AG04450 (cell line): ENCODE results near the gene LRIT3. TPM values are rescaled to one million over a fixed set of nuclear protein-coding genes. Genes with fewer than 3 reads are reported as not detected.

ENCODE experiments used
- CTCF ChIA-PET: fragments of 300-600, 350-600 bp; formaldehyde crosslinking; extraction: SDS; loops from one replicate; lab custom pipeline; 2022; ENCODE audit warnings: antibody characterized with exemption, inconsistent platforms; lab: Charles Lee
- POLR2A ChIA-PET: fragments of 350-600 bp; formaldehyde crosslinking; extraction: SDS; loops from one replicate; lab custom pipeline; 2021; ENCODE audit warnings: antibody characterized with exemption, inconsistent platforms; lab: Yijun Ruan, JAX
- DNase-seq: peaks from one replicate; pipeline ENCODE4 v3.0.0-alpha.2; 2011; ENCODE audit warnings: low read depth, low spot score
- H3K27ac ChIP-seq: one replicate; pipeline ENCODE4 v1.5.1; 2012; ENCODE audit warnings: low read depth, low read length, control low read depth
- H3K27me3 ChIP-seq: one replicate; pipeline ENCODE4 v1.6.0; 2012; ENCODE audit warnings: low read length; ENCODE audit not compliant: control insufficient read depth, insufficient read depth
- H3K4me3 ChIP-seq: 2 replicates; pipeline ENCODE4 v1.5.1; 2011; ENCODE audit warnings: mild to moderate bottlenecking, low read depth, low read length, control low read depth
- H3K9me3 ChIP-seq: 2 replicates; pipeline ENCODE4 v1.5.1; 2012; ENCODE audit warnings: low read length; ENCODE audit not compliant: control insufficient read depth, insufficient read depth
- CTCF ChIP-seq: IDR thresholded peaks from 2 replicates; pipeline ENCODE4 v1.5.1; 2011; ENCODE audit warnings: low read depth, low read length, control low read depth, inconsistent platforms
- polyA plus RNA-seq: library from polyadenylated mRNA; depleted of rRNA; stranded (reverse); fragments of >200 nt; gene quantifications from 2 replicates; pipeline ENCODE4 v1.2.3, GENCODE V29; 2011

The LRIT3 gene
- polyA plus RNA-seq, 1 experiment = not detected

GRCh38 chr4:109861271-109861670 is 13.4 kb downstream of the LRIT3 start:
- ChIA-PET POLR2A (no interaction called here), CTCF (no interaction called here)
- H3K4me3 ChIP-seq = no peak overlapping the region
- no peak for DNase-seq
- H3K27ac ChIP-seq = no peak overlapping the region
- no peak for TF ChIP-seq CTCF
- no peaks in the 10 kb centered on the region for H3K27me3 ChIP-seq
- no peaks in the 10 kb centered on the region for H3K9me3 ChIP-seq

- ChIA-PET CTCF (no interaction called here), POLR2A (no interaction called here)
- Histone ChIP-seq H3K27ac (no peak overlapping the region), H3K9me3 (no peaks in the 10 kb centered on the region), H3K4me3 (no peak overlapping the region), H3K27me3 (no peaks in the 10 kb centered on the region)
- no peak for TF ChIP-seq CTCF
- DNase-seq = no peak
Observed at GRCh38 chr4:109861916-109862511, 14.1 kb downstream of the LRIT3 start.

- TF ChIP-seq CTCF = no peak
- CTCF ChIA-PET = no interaction called here
- no peak for DNase-seq
- Histone ChIP-seq H3K27me3 (no peaks in the 10 kb centered on the region), H3K9me3 (no peaks in the 10 kb centered on the region), H3K4me3 (no peak overlapping the region), H3K27ac (no peak overlapping the region)
- POLR2A ChIA-PET = no interaction called here
Observed at GRCh38 chr4:109864134-109864533, 16.2 kb downstream of the LRIT3 start.

GRCh38 chr4:109870061-109870460 is 22.2 kb downstream of the LRIT3 start:
- no peak for TF ChIP-seq CTCF
- H3K27ac ChIP-seq = no peak overlapping the region
- ChIA-PET POLR2A (no interaction called here), CTCF (no interaction called here)
- no peak overlapping the region for H3K4me3 ChIP-seq
- H3K9me3 ChIP-seq = no peaks in the 10 kb centered on the region
- no peaks in the 10 kb centered on the region for H3K27me3 ChIP-seq
- DNase-seq = no peak

- no peaks in the 10 kb centered on the region for H3K9me3 ChIP-seq
- TF ChIP-seq CTCF = no peak
- ChIA-PET CTCF (no interaction called here), POLR2A (no interaction called here)
- H3K27ac ChIP-seq = no peak overlapping the region
- H3K27me3 ChIP-seq = no peaks in the 10 kb centered on the region
- DNase-seq = no peak
- no peak overlapping the region for H3K4me3 ChIP-seq
Observed at GRCh38 chr4:109872065-109872464, 24.2 kb downstream of the LRIT3 start.
